ENCODE results near the gene ZCCHC8. TPM values are rescaled to one million over a fixed set of nuclear protein-coding genes. Genes with fewer than 3 reads are reported as not detected.

The ZCCHC8 gene
- polyA plus RNA-seq, 1 donor from 2014 or later, result 38.3 TPM

- Histone ChIP-seq H2AFZ (ENCODE audit: low read depth, low read length) (peak overlapping the region; percentile 29), H3K27me3 (ENCODE audit: insufficient read depth, low read depth, low read length) (no peaks in the 10 kb centered on the region)
These were observed 807 bp upstream of the ZCCHC8 start for GRCh38 chr12:122501489-122501989.

GRCh38 chr12:122499991-122500684, 594 bp downstream of the ZCCHC8 start:
- Histone ChIP-seq H3K9me2 (ENCODE audit: insufficient read depth, low read length) (no peaks in the 10 kb centered on the region), H3K27me3 (ENCODE audit: insufficient read depth, low read depth, low read length) (no peaks in the 10 kb centered on the region), H3K9me3 (ENCODE audit: low read length) (no peaks in the 10 kb centered on the region), H3K36me3 (ENCODE audit: insufficient read depth, low read length) (no peaks in the 10 kb centered on the region), H3K79me2 (replicated peaks; ENCODE audit: insufficient read depth, low read length) (peaks cover 25% of the 10 kb centered on the region), H4K20me1 (ENCODE audit: insufficient read depth) (no peaks in the 10 kb centered on the region), H3K4me3 (ENCODE audit: low read length) (peak overlapping the region; percentile 97), H3F3A (ENCODE audit: insufficient read depth, low read length, poor library complexity, severe bottlenecking) (peaks cover 4% of the 10 kb centered on the region), H3K9ac (ENCODE audit: low read length) (peak overlapping the region; percentile 97), H2AFZ (ENCODE audit: low read depth, low read length) (peak overlapping the region; percentile 87), H3K27ac (ENCODE audit: low read length) (peak overlapping the region; percentile 95), H3K4me2 (ENCODE audit: low read length) (peak overlapping the region; percentile 76)
- TF ChIP-seq REST (IDR thresholded peaks at IDR 0.05; ENCODE audit: borderline replicate concordance) (no peak), MXI1 (conservative IDR thresholded peaks at IDR 0.05; ENCODE audit: poor library complexity, severe bottlenecking) (peak; percentile 33), SMC3 (conservative IDR thresholded peaks at IDR 0.05; ENCODE audit: poor library complexity) (no peak)

More at GRCh38 chr12:122501489-122501989, 807 bp upstream of the ZCCHC8 start:
- H3K27ac ChIP-seq (ENCODE audit: low read length), result peak overlapping the region; percentile 95
- no peaks in the 10 kb centered on the region for H3K9me3 ChIP-seq (ENCODE audit: low read length)
- TF ChIP-seq EP300 (conservative IDR thresholded peaks at IDR 0.05; ENCODE audit: poor library complexity, severe bottlenecking) (no peak), EZH2 (IDR thresholded peaks at IDR 0.05; ENCODE audit: borderline replicate concordance, insufficient read depth, low read length, poor library complexity, severe bottlenecking) (no peak), SMC3 (conservative IDR thresholded peaks at IDR 0.05; ENCODE audit: poor library complexity) (no peak), MXI1 (conservative IDR thresholded peaks at IDR 0.05; ENCODE audit: poor library complexity, severe bottlenecking) (no peak), POLR2AphosphoS5 (IDR thresholded peaks at IDR 0.05) (no peak), RAD21 (conservative IDR thresholded peaks at IDR 0.05) (no peak)
- H4K20me1 ChIP-seq (ENCODE audit: insufficient read depth), result no peaks in the 10 kb centered on the region
- no peak overlapping the region for H3K4me2 ChIP-seq (ENCODE audit: low read length)
- no peaks in the 10 kb centered on the region for H3K36me3 ChIP-seq (ENCODE audit: insufficient read depth, low read length)
- H3K9ac ChIP-seq (ENCODE audit: low read length), result peak overlapping the region; percentile 97
- H3K4me3 ChIP-seq (ENCODE audit: low read length), result peak overlapping the region; percentile 97
- H3F3A ChIP-seq (ENCODE audit: insufficient read depth, low read length, poor library complexity, severe bottlenecking), result peaks cover 4% of the 10 kb centered on the region
- peaks cover 22% of the 10 kb centered on the region for H3K79me2 ChIP-seq (replicated peaks; ENCODE audit: insufficient read depth, low read length)
- H3K9me2 ChIP-seq (ENCODE audit: insufficient read depth, low read length), result no peaks in the 10 kb centered on the region

- H3K9me2 ChIP-seq (ENCODE audit: insufficient read depth, low read length), result no peaks in the 10 kb centered on the region
- TF ChIP-seq RAD21 (conservative IDR thresholded peaks at IDR 0.05) (no peak), TAF1 (IDR thresholded peaks at IDR 0.05; ENCODE audit: low read depth) (no peak), EZH2 (IDR thresholded peaks at IDR 0.05; ENCODE audit: borderline replicate concordance, insufficient read depth, low read length, poor library complexity, severe bottlenecking) (no peak), POLR2AphosphoS5 (IDR thresholded peaks at IDR 0.05) (no peak), EP300 (conservative IDR thresholded peaks at IDR 0.05; ENCODE audit: poor library complexity, severe bottlenecking) (no peak), REST (IDR thresholded peaks at IDR 0.05; ENCODE audit: borderline replicate concordance) (no peak), CTCF (IDR thresholded peaks at IDR 0.05; ENCODE audit: poor library complexity, severe bottlenecking) (no peak), SMC3 (conservative IDR thresholded peaks at IDR 0.05; ENCODE audit: poor library complexity) (no peak), MXI1 (conservative IDR thresholded peaks at IDR 0.05; ENCODE audit: poor library complexity, severe bottlenecking) (no peak)
- H2AFZ ChIP-seq (ENCODE audit: low read depth, low read length), result no peak overlapping the region
- H3K79me2 ChIP-seq (replicated peaks; ENCODE audit: insufficient read depth, low read length), result peaks cover 28% of the 10 kb centered on the region
- no peak overlapping the region for H3K4me2 ChIP-seq (ENCODE audit: low read length)
- peaks cover 4% of the 10 kb centered on the region for H3K36me3 ChIP-seq (ENCODE audit: insufficient read depth, low read length)
- no peaks in the 10 kb centered on the region for H3K27me3 ChIP-seq (ENCODE audit: insufficient read depth, low read depth, low read length)
- no peak overlapping the region for H3K9ac ChIP-seq (ENCODE audit: low read length)
- no peak overlapping the region for H3K27ac ChIP-seq (ENCODE audit: low read length)
- H3K4me3 ChIP-seq (ENCODE audit: low read length), result no peak overlapping the region
- H3K9me3 ChIP-seq (ENCODE audit: low read length), result no peaks in the 10 kb centered on the region
- H3F3A ChIP-seq (ENCODE audit: insufficient read depth, low read length, poor library complexity, severe bottlenecking), result peaks cover 4% of the 10 kb centered on the region
- peaks cover 4% of the 10 kb centered on the region for H4K20me1 ChIP-seq (ENCODE audit: insufficient read depth)
These were observed 5.5 kb downstream of the ZCCHC8 start for GRCh38 chr12:122495258-122495657.
